Measurements from ENCODE around the gene CRTC1.

DNA sequence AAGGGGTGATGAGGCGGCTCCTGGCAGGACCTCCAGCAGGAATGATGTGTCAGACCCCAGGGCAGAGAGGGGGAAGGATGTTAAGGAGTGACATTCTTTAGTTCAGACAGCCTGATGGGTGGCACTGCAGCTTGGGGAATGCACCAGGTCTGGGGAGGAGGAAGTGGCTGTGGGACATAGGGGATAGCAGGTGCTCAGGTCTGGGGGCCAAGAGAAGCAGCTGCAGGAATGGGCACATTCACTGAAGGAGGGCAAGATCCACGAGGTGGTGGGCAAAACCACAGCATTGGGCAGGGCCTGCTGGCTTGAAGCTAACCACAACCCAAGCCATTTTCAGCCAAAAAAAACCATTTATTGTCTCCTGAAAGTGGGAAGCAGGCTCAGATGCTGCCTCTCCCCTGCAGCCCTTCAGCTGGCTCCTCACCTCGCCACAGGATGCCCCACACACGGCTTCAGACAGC, 81.1 kb downstream of the CRTC1 start:
- TF ChIP-seq, protein P1, sequence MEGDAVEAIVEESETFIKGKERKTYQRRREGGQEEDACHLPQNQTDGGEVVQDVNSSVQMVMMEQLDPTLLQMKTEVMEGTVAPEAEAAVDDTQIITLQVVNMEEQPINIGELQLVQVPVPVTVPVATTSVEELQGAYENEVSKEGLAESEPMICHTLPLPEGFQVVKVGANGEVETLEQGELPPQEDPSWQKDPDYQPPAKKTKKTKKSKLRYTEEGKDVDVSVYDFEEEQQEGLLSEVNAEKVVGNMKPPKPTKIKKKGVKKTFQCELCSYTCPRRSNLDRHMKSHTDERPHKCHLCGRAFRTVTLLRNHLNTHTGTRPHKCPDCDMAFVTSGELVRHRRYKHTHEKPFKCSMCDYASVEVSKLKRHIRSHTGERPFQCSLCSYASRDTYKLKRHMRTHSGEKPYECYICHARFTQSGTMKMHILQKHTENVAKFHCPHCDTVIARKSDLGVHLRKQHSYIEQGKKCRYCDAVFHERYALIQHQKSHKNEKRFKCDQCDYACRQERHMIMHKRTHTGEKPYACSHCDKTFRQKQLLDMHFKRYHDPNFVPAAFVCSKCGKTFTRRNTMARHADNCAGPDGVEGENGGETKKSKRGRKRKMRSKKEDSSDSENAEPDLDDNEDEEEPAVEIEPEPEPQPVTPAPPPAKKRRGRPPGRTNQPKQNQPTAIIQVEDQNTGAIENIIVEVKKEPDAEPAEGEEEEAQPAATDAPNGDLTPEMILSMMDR (IDR thresholded peaks at IDR 0.05; ENCODE audit: insufficient read depth, low read length, poor library complexity, severe bottlenecking): no peak
- TF ChIP-seq EZH2phosphoT487 (conservative IDR thresholded peaks at IDR 0.05; ENCODE audit: low read length): no peak

All from SU-DHL-6 (cell line).